ENCODE measurements around the gene ZNF367.

DNA sequence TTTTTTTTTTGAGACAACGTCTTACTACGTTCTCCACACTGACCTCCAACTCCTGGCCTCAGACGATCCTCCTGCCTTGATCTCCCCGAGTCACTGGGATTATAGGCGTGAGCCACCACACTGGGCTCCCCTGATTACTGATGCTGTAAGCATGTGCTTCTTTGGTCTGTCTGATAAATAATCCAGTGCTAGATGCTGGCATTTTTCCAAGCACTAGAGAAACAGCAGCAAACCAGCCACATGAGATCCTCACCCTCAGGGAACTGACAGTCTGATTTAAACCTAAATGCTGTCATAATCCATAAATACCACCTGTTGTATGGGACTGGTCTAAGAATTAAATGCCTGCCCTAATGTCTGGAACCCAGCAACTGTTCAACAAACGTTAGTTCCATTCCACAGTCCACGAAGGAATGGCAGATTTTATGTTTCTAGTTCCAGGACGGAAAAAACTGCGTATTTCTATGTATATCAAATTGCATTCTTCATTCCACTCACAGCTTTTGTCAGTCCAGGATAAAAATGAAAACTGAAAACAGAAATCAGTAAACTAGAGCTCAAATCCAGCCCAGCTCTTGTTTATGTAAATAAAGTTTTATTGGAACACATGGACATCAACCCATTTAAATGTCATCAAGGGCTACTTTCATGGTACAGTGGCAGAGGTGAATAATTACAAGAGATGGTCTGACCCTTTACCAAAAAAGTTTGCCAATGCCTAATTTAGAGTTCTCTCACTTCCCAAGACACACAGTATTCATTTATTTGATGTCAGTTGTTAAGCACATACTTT lies 54.8 kb downstream of the ZNF367 start:
- TF ChIP-seq, protein P1, sequence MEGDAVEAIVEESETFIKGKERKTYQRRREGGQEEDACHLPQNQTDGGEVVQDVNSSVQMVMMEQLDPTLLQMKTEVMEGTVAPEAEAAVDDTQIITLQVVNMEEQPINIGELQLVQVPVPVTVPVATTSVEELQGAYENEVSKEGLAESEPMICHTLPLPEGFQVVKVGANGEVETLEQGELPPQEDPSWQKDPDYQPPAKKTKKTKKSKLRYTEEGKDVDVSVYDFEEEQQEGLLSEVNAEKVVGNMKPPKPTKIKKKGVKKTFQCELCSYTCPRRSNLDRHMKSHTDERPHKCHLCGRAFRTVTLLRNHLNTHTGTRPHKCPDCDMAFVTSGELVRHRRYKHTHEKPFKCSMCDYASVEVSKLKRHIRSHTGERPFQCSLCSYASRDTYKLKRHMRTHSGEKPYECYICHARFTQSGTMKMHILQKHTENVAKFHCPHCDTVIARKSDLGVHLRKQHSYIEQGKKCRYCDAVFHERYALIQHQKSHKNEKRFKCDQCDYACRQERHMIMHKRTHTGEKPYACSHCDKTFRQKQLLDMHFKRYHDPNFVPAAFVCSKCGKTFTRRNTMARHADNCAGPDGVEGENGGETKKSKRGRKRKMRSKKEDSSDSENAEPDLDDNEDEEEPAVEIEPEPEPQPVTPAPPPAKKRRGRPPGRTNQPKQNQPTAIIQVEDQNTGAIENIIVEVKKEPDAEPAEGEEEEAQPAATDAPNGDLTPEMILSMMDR (IDR thresholded peaks at IDR 0.05): no peak
- no peak for TF ChIP-seq POLR2A (IDR thresholded peaks at IDR 0.05)

Data from body of pancreas (tissue), 4 donors.